Central memory CD8-positive, alpha-beta T cell (primary cell): ENCODE measurements around the gene CCDC39.

Source experiments
- ATAC-seq: fragments of 150-1000 bp; cut with Tn5 transposase; replicated peaks from 2 replicates; pipeline ENCODE4 v1.10.0; 2022; ENCODE audit warnings: mild to moderate bottlenecking, moderate FRiP score, moderate number of reproducible peaks; ENCODE audit not compliant: poor library complexity, severe bottlenecking; ENCODE audit errors: extremely low read depth
- DNase-seq, 2 donors: peaks; one replicate each; pipeline ENCODE4 v3.0.0; 2021; ENCODE audit warnings: low spot score in 2 of 2
- H3K27ac Mint-ChIP-seq: one replicate; pipeline ENCODE4 v1.8.0; 2022; ENCODE audit warnings: low read depth, mild to moderate bottlenecking, moderate library complexity, mixed read lengths
- H3K27me3 Mint-ChIP-seq: one replicate; pipeline ENCODE4 v1.8.0; 2022; ENCODE audit warnings: mixed read lengths
- H3K36me3 Mint-ChIP-seq: one replicate; pipeline ENCODE4 v1.8.0; 2022; ENCODE audit warnings: mild to moderate bottlenecking, moderate library complexity, mixed read lengths; ENCODE audit not compliant: insufficient read depth
- H3K4me1 Mint-ChIP-seq: one replicate; pipeline ENCODE4 v1.8.0; 2022; ENCODE audit warnings: mixed read lengths
- H3K4me3 Mint-ChIP-seq: one replicate; pipeline ENCODE4 v1.8.0; 2022; ENCODE audit warnings: mild to moderate bottlenecking, moderate library complexity, mixed read lengths
- H3K9me3 Mint-ChIP-seq: one replicate; pipeline ENCODE4 v1.8.0; 2022; ENCODE audit warnings: mixed read lengths

Gene CCDC39

GRCh38 chr3:180679178-180680096 lies at the start of gene CCDC39:
Gene CCDC39, minus strand, starts transcription at chr3:180679489. Its CDS starts 109 bp downstream, at chr3:180679380.
- no peaks in the 10 kb centered on the region for H3K9me3 Mint-ChIP-seq
- peaks cover 2% of the 10 kb centered on the region for H3K36me3 Mint-ChIP-seq
- H3K4me1 Mint-ChIP-seq = peaks cover 10% of the 10 kb centered on the region
- peak within 1 kb of the TSS; percentile 80 for H3K4me3 Mint-ChIP-seq
- peaks cover 83% of the 10 kb centered on the region for H3K27me3 Mint-ChIP-seq
- peak; percentile 77 for ATAC-seq
- DNase-seq = peak in 1 of 2 donors; percentile 17
- H3K27ac Mint-ChIP-seq = no peak within 1 kb of the TSS

GRCh38 chr3:180720012-180720411 lies 40.7 kb upstream of the CCDC39 start:
- DNase-seq = no peak
- Mint-ChIP-seq H3K36me3 (no peaks in the 10 kb centered on the region), H3K9me3 (peaks cover 6% of the 10 kb centered on the region), H3K4me1 (no peaks in the 10 kb centered on the region), H3K4me3 (no peak overlapping the region), H3K27ac (no peak overlapping the region), H3K27me3 (no peaks in the 10 kb centered on the region)
- no peak for ATAC-seq

GRCh38 chr3:180707896-180708295 lies 28.6 kb upstream of the CCDC39 start:
- Mint-ChIP-seq H3K27ac (no peak overlapping the region), H3K9me3 (no peaks in the 10 kb centered on the region), H3K4me1 (no peaks in the 10 kb centered on the region), H3K36me3 (no peaks in the 10 kb centered on the region), H3K27me3 (no peaks in the 10 kb centered on the region), H3K4me3 (no peak overlapping the region)
- ATAC-seq (no peak), DNase-seq (no peak)

- Mint-ChIP-seq H3K27me3 (peaks cover 18% of the 10 kb centered on the region), H3K4me3 (no peak overlapping the region), H3K4me1 (no peaks in the 10 kb centered on the region), H3K9me3 (no peaks in the 10 kb centered on the region), H3K36me3 (no peaks in the 10 kb centered on the region), H3K27ac (no peak overlapping the region)
- no peak for DNase-seq
- no peak for ATAC-seq
Measured at GRCh38 chr3:180705619-180706018, 26.3 kb upstream of the CCDC39 start.

- ATAC-seq (no peak), DNase-seq (no peak)
- Mint-ChIP-seq H3K9me3 (no peaks in the 10 kb centered on the region), H3K36me3 (no peaks in the 10 kb centered on the region), H3K4me1 (no peaks in the 10 kb centered on the region), H3K4me3 (no peak overlapping the region), H3K27me3 (peaks cover 24% of the 10 kb centered on the region), H3K27ac (no peak overlapping the region)
Measured at GRCh38 chr3:180704532-180704931, 25.2 kb upstream of the CCDC39 start.

GRCh38 chr3:180700941-180701340 lies 21.7 kb upstream of the CCDC39 start:
- no peaks in the 10 kb centered on the region for H3K36me3 Mint-ChIP-seq
- no peak overlapping the region for H3K4me3 Mint-ChIP-seq
- H3K4me1 Mint-ChIP-seq = no peaks in the 10 kb centered on the region
- H3K9me3 Mint-ChIP-seq = no peaks in the 10 kb centered on the region
- DNase-seq (no peak), ATAC-seq (no peak)
- H3K27ac Mint-ChIP-seq = no peak overlapping the region
- H3K27me3 Mint-ChIP-seq = peaks cover 35% of the 10 kb centered on the region

GRCh38 chr3:180698760-180699270 lies 19.5 kb upstream of the CCDC39 start:
- H3K9me3 Mint-ChIP-seq = no peaks in the 10 kb centered on the region
- no peaks in the 10 kb centered on the region for H3K4me1 Mint-ChIP-seq
- no peak overlapping the region for H3K27ac Mint-ChIP-seq
- no peak overlapping the region for H3K4me3 Mint-ChIP-seq
- DNase-seq (no peak), ATAC-seq (no peak)
- H3K36me3 Mint-ChIP-seq = no peaks in the 10 kb centered on the region
- H3K27me3 Mint-ChIP-seq = peaks cover 35% of the 10 kb centered on the region

- peaks cover 35% of the 10 kb centered on the region for H3K27me3 Mint-ChIP-seq
- no peak overlapping the region for H3K27ac Mint-ChIP-seq
- DNase-seq (no peak), ATAC-seq (no peak)
- H3K9me3 Mint-ChIP-seq = no peaks in the 10 kb centered on the region
- no peak overlapping the region for H3K4me3 Mint-ChIP-seq
- no peaks in the 10 kb centered on the region for H3K36me3 Mint-ChIP-seq
- H3K4me1 Mint-ChIP-seq = no peaks in the 10 kb centered on the region
Measured at GRCh38 chr3:180694321-180694720, 15.0 kb upstream of the CCDC39 start.

GRCh38 chr3:180693656-180694055 lies 14.4 kb upstream of the CCDC39 start:
- DNase-seq = no peak
- Mint-ChIP-seq H3K4me1 (no peaks in the 10 kb centered on the region), H3K36me3 (no peaks in the 10 kb centered on the region), H3K4me3 (no peak overlapping the region), H3K9me3 (no peaks in the 10 kb centered on the region), H3K27ac (no peak overlapping the region), H3K27me3 (peaks cover 30% of the 10 kb centered on the region)
- ATAC-seq = no peak

GRCh38 chr3:180690061-180690460 lies 10.8 kb upstream of the CCDC39 start:
- no peak overlapping the region for H3K27ac Mint-ChIP-seq
- no peak for DNase-seq
- H3K4me3 Mint-ChIP-seq = no peak overlapping the region
- H3K27me3 Mint-ChIP-seq = peaks cover 45% of the 10 kb centered on the region
- no peaks in the 10 kb centered on the region for H3K9me3 Mint-ChIP-seq
- no peaks in the 10 kb centered on the region for H3K4me1 Mint-ChIP-seq
- H3K36me3 Mint-ChIP-seq = no peaks in the 10 kb centered on the region
- ATAC-seq = no peak

GRCh38 chr3:180684807-180685206 lies 5.5 kb upstream of the CCDC39 start:
- Mint-ChIP-seq H3K36me3 (no peaks in the 10 kb centered on the region), H3K4me3 (no peak overlapping the region)

GRCh38 chr3:180683816-180684215 lies 4.5 kb upstream of the CCDC39 start:
- H3K4me3 Mint-ChIP-seq = no peak overlapping the region
- ATAC-seq (no peak), DNase-seq (no peak)
- no peak overlapping the region for H3K27ac Mint-ChIP-seq
- no peaks in the 10 kb centered on the region for H3K9me3 Mint-ChIP-seq
- H3K4me1 Mint-ChIP-seq = peaks cover 6% of the 10 kb centered on the region
- H3K27me3 Mint-ChIP-seq = peaks cover 73% of the 10 kb centered on the region
- H3K36me3 Mint-ChIP-seq = no peaks in the 10 kb centered on the region

More at GRCh38 chr3:180684807-180685206, 5.5 kb upstream of the CCDC39 start:
- H3K27me3 Mint-ChIP-seq = peaks cover 65% of the 10 kb centered on the region
- H3K4me1 Mint-ChIP-seq = no peaks in the 10 kb centered on the region
- no peak for DNase-seq
- H3K9me3 Mint-ChIP-seq = no peaks in the 10 kb centered on the region
- no peak overlapping the region for H3K27ac Mint-ChIP-seq
- ATAC-seq = no peak

- Mint-ChIP-seq H3K4me1 (peaks cover 10% of the 10 kb centered on the region), H3K27me3 (peaks cover 82% of the 10 kb centered on the region), H3K36me3 (peaks cover 2% of the 10 kb centered on the region), H3K27ac (no peak overlapping the region), H3K9me3 (no peaks in the 10 kb centered on the region), H3K4me3 (peak overlapping the region; percentile 80)
- ATAC-seq = peak; percentile 4
- DNase-seq = no peak
Measured at GRCh38 chr3:180680097-180680430, 775 bp upstream of the CCDC39 start.
